Retina (tissue), 1 donor: ENCODE data around the gene VAMP8.
"Not testable (repeated sequence)": the region's sequence is repeated elsewhere in the genome, so short reads cannot be mapped to it uniquely, and the experiment has no call there.

Experiments
- DNase-seq: peaks from one replicate; pipeline ENCODE4 v3.0.0-alpha.2; 2016

Gene VAMP8

DNA sequence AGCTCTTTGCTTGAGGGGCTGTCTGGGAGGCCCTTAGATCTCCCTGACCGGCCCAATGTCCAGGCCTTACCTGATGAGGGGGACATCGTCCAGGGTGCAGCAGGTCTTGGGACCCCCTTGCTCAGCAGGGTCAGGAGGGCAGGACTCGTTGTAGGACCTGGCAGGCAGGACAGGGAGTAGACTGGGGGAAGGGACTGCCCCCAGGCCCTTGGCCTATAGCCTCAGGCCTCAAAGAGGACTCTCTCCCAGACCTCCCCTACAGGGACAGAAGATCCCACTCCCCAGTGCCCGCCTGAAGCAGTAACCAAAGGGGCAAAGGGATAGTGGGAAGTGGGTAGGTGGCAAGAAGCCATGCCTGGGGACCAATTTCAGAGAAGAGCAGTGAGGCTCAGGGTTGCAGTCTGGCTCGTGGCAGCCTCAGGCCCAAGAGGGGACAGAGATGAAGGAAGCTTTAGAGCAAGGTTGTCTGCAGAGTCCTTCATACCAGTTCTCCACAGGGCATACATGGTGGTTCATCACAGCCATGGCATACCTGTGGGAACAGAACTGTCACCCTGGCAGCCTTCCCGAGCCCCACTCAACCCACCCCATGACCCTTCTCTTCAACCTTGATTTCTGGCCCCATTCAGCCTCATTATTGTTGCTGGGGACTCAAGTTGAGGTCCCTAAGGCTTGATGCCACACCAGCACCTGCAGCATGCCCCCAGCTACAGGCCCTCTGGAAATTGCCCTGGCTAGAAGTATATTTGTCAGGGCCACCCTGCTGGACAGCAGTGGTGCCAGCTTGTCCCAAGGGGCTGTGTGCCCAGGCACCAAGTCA is 23.8 kb downstream of the VAMP8 start:
- no peak for DNase-seq

DNA sequence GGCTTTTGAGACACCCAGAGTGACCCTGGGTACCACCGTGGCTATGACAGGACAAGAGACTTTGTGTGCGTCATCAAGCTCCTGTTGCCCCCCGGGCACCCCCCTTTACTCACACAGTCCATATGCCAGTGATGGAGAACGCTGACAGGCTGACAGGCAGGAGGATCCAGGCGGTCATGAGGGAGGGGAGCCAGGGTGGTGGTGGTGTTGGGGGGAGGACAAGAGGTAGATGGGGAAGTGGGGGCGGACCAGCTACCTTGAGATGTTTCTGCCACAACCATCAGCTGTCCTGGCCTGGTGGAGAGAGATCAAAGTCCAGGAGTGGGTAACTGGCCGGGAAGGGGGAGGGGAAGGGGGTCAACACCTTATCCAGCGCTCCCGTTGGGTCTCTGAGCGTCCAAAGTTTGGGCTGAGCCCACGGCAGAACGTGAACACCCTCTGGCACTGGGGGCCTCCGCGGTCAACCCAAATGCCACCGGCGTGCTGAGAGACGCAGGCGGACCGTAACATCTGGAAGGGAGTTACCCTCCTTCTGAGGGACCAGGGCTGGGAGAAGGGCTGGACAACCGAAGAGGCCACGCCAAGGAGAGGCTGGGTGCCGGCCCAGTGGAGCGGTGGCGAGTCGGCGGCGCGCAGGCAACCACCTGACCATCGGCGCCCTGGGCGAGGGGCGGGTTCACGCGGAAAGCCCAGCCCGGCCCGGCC is 24.5 kb downstream of the VAMP8 start:
- DNase-seq: no peak

DNA sequence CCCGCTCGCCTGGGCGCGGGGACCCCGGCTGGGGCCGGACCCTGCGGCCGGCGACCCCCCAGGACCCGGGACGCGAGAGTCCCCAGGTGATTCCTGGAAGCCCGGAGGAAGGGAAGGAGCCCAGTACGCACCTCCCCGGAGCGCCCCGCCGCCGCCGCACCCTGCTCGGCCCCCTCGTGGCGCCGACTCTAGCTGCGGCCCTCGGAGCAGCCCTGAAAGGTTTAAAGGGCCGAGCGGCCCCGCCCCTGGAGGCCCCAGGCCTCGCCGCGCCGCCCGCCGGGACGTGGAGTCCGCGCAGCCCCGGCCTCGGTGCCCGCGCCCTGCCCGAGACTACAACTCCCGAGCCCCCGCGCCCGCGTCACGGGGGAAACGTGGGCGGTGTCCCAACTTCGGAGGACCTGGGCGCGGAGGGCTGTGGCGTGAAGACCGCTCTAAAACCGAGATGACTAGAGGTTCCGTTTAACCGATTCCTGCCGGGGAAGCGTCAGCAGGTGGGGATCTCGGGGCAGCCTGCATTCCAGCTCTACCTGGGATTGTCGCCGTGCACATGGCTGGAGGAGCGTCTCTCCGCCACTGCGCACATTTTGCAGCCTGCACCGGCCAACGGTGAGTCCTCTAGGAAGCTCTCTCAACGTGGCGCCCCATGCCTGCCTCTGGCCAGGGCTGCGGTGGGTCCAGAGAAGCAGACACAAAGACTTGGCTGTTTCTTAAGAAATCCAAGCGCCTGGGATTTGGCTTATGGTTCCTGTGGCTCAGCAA is 25.3 kb downstream of the VAMP8 start, which contains the start of gene TMEM150A:
TSS of gene TMEM150A (minus strand) at position 223 of the 759 bp plus-strand sequence. CDS start 750 bp downstream, outside the sequence.
- peak; percentile 92 for DNase-seq

DNA sequence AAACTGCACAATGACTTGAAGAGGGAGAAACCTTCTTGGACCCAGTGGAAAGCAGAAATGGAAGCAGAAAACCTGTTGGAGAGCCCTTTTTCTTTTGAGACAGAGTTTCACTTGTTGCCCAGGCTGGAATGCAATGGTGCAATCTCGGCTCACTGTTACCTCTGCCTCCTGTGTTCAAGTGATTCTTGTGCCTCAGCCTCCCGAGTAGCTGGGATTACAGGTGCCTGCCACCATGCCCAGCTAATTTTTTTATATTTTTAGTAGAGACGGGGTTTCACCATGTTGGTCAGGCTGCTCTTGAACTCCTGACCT is 26.7 kb downstream of the VAMP8 start:
- not testable (repeated sequence) for DNase-seq

DNA sequence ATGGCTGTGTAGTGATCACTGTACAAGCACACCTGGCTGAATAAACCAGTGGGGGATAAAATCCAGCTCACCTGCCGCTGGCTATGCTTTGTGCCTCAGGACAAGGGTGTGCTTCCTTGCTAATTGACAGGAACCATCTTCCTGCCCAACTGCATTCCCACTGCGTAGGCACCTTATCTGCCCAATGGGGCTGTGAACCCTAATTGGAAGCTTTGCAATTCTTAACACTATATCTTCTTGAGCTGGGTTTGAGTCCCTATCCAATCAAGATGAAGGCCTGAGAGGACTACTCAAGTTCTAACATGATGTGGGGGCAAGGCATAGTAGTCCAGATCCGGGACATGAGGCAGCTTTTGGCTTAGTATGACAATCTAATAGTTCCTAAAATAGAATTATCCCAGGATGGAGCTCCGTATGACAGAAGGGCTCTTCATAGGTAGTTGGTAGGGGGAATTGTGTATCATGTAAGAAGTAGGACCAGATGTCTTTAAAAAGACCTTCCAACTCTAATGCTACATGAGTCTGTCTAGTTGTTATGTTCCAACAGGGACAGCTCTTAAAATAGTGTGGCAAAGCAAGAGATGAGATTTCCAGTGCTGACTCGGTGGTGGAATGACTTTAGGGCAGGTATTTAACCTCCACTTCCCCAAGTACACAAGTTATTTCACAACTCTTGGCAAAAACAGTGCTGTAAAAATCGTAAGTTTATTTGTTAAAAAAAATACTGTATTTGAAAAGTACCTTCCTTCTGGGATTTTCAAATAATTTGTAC is 27.4 kb downstream of the VAMP8 start:
- DNase-seq: no peak

DNA sequence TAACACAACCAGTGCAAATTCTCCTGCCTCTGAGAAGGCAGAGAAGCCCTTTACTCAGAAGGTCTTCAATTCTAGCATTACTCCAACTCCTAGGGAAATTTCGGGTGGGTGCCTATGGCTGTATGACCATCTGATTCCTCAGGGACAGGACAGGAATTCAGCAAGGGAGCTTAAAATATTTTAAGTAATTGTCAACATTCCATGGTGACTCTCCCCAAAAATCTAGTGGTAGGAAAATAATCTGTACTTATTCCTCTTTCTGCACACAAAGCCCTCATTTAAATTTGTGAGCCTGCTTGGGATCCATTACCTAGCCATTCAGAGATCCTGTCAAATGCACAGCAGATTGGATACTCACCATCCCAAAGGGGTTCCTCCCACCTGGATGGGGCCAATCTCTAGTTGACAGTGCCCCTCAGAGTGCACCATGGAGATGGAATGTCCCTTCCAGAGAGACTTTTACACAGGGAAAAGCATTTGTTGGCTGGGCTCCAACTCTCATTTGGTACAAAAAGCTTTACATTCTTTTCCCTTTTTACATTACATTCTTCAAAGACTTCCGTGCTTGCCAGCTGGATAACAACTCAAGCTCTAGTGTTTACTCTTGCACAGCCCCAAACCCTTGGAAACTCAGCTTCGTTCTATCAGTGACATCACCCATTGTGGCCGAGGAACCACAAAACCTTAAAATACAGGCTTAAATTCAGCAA is 28.2 kb downstream of the VAMP8 start:
- no peak for DNase-seq

DNA sequence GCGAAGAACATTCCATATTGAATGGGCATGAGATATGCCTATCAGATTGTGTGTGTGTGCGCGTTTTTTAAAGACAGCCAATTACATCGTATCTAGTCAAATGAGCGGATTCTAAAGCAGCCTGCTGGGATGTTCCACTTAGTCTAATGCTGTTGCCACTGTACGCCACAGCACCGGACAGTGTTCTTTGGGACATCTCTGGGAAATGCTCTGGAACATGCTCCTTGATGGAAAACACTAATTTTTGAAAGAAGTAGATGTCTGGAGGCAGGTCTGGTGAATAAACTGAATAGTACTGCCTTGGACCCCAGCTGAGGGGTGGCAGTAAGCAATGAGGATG is 28.7 kb downstream of the VAMP8 start:
- no peak for DNase-seq

DNA sequence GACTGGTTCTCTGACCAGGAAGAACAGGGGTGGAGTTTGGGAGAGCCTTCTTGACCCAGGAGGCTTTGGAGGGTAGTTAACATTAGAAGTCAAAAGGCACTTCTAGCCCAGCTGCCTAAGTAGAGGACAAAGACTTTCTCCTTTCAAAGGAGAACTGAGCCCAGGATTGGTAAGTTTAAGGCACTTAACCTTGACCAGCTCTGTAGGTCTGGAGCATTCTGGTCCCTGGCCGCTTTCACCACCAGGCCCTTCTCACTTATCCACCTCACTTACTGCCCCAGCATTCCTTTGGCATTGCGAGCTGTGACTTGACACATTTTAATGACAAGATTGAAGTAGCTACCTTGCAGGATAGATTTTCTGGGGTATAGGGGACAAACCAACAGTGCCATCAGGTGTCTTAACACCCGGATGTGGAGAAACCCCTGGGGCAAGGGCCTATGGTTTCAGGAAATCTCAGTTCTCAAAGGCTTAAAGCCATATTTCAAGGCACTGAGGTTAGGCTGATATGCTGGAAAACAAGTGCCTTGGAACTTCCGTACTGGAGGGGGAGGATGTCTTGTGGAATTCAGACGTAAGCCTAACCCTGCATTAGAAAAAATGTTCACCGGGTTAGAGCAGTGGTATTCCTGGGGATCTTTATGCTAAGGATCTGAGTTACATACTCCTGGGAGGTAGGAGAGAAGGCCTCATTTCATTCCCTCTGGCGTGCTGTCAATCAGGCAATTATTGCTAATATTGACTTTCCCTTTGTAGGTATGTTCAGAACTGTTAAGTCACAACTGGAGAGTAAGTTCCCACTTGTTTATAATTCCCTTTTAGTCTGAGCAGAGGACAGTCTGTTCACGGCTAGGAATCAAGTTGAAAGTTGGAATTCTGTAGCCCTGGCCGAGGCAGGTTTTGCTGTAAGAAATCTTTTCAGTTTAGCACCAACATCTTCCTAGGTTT is 30.2 kb downstream of the VAMP8 start:
- no peak for DNase-seq

DNA sequence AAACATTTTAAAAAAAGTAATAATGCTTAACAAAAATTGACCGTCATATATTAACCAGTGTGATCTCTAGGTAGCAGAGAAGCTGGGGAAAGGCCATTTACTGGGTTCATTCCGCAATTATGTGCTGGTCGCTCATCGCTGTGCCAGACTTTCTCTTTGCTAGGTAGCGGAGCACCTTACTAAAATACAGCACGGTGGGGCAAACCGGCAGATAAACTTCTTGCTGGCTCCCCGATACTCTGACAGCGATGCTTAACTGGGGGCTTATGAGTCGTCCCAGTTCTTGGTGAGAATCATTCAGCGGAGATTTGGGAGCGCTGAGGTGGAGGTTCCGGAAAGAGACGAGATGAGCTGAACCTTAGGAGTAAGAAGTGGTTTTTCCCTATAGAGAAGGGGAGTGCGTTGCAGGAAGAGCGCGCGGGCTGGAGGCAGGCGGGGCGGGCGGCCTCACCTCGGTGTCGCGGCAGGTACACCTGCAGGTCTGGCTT is 33.9 kb downstream of the VAMP8 start:
- no peak for DNase-seq

DNA sequence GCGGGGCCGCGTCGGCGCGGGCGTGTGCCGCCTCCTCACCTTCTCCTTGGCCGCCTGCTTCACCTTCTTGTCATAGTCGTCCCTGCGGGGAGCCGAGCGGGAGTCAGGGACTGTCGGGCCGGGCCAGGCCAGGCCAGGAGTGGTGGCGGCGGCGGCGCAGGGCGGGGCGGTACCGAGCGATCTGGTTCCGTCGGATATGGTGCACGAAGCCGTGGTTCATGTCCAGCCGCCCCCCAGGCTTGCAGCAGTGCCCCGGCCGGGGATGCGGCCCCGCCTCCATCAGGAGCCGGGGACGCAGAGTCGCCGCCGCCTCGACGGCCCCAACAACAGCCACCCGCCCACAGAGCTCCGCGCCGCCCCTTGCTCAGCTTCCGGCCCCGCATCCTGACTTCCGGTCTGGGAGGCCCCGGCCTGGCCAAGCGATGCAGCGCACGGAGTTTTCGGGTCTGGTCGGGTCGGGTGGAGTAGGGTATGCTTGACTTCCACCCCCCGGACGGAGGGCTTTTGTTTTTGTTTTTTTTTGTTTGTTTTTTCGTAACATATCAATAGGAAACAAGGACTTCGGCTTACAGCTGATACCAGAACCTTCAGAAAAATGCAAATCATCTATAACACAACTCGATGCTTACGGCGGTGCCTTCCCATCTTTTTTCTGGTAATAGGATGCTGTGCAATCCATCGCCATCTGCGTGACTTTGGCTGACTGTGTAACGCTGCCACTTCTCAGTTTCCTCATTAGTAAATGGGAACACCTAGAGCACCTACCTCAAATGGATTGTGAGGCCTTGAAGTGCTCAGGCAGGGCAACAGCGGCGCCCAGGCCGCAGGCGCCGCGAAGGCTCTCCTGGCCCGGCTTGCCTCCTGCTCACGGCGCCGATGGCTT is 34.6 kb downstream of the VAMP8 start, which contains the start of gene C2orf68:
TSS of gene C2orf68 (minus strand) at position 362 of the 883 bp plus-strand sequence. CDS start at position 280, 82 bp downstream.
- DNase-seq: peak; percentile 96

DNA sequence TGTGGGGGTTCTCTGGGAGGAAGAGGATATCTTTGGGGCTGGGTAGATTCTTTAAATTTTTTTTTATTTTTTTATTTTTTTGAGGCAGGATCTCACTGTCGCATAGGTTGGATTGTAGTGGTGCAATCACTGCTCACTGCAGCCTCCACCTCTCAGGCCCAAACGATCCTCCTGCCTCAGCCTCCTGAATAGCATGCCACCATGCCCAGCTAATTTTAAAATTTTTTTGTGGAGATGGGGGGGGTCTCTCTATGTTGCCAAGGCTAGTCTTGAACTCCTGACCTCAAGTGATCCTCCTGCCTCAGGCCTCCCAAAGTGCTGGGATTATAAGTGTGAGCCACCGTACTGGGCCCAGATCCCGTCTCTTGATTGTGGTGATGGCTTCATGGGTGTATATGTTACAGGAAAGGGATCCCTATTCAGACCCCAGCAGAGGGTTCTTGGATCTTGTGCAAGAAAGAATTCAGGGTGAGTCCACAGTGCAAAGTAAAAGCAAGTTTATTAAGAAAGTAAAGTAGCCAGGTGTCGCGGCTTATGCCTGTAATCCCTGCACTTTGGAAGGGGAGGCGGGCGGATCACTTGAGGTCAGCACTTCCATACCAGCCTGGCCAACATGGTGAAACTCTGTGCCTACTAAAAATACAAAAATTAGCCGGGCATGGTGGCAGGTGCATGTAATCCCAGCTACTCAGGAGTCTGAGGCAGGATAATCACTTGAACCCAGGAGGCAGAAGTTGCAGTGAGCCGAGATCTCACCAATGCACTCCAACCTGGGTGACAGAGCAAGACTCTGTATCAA is 36.5 kb downstream of the VAMP8 start:
- no peak for DNase-seq

DNA sequence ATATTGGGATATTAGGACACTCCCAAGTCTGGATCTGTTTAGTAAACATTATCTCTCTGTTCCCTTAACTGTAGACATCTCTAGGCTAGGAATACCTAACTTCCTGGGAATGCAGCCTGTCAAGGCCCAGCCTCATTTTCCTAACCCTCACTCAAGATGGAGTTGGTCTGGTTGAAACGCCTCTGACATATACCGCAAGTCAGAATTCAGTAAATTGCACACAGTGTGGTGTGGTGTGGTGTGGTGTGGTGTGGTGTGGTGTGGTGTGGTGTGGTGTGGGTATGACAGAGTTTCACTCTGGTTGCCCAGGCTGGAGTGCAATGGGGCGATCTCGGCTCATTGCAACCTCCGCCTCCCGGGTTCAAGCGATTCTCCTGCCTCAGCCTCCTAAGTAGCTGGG is 37.4 kb downstream of the VAMP8 start:
- not testable (repeated sequence) for DNase-seq

DNA sequence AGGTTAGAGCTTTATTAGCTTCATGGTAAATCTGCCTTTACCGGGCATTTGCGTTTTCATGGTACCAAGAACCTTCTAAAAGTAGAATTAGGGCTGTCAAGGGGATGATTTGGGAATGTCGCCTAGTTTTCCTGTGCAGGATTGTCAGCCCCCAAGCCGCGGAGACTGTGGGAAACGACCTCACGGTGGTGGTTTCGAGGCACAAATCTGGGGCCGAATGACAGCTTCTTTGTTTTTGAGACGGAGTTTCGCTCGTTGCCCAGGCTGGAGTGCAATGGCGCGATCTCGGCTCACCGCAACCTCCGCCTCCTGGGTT is 38.0 kb downstream of the VAMP8 start:
- DNase-seq: no peak

DNA sequence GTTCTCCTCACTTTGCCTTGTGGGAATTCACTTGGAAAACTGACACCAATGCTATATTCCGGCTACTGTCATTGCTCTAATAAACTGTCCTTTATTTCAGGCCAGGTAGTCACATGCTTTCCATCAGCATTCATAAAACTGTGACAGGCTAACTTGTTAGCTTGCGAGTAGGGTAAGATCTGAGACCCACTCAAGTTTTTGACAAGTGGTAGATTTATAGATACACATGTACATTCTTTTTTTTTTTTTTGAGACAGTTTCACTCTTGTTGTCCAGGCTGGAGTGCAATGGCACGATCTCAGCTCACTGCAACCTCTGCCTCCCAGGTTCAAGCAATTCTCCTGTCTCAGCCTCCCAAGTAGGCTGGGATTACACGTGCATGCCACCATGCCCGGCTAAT is 40.3 kb downstream of the VAMP8 start:
- not testable (repeated sequence) for DNase-seq

DNA sequence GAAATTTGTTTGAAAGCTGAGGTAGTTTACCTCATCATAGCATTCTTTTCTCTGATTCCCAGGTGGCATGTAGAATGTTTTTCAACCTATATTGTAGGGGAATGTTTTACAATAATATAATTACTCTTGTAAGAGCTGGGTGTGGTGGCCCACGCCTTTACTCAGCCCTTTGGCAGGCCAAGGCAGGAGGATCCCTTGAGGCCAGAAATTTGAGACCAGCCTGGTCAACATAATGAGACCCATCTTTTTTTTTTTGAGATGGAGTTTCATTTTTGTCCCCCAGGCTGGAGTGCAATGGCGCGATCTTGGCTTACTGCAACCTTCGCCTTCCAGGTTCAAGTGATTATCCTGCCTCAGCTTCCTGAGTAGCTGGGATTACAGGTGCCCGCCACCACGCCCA is 42.2 kb downstream of the VAMP8 start:
- DNase-seq: no peak

DNA sequence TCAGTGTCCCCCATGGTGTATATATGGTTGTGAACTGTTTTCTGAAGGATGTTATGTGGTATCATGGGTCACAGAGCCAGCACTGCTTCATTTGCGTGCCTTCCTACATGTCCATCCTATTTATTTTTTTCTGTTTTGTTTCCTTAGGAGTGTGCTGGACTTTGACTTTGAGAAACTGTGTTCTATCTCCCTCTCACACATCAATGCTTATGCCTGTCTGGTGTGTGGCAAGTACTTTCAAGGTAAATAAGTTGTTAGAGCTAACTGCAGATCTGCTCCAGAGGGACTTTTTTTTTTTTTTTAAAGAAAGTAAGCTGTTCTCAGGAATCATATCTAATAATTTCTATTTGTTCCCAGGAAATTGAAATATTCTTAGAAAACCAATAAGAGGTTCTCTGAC is 44.0 kb downstream of the VAMP8 start:
- DNase-seq: no peak

DNA sequence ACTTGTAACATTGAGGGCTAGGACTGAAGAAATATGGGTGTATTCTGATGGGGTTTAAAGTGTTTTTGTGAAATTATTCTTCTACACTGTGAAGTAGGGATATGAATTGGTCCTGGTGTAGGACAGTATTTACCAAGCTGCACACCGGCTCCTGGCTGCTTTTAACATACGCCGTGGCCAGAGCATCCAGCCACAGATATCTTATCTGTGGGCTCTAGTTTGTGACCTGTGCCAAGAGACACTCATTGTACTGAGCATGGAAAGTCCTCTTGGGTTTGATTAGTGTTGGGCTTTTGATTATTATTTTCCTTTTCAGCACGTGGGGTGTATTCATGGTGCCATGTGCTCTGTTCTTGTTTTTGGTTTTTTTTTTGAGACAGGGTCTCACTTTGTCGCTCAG is 46.6 kb downstream of the VAMP8 start:
- DNase-seq: no peak

DNA sequence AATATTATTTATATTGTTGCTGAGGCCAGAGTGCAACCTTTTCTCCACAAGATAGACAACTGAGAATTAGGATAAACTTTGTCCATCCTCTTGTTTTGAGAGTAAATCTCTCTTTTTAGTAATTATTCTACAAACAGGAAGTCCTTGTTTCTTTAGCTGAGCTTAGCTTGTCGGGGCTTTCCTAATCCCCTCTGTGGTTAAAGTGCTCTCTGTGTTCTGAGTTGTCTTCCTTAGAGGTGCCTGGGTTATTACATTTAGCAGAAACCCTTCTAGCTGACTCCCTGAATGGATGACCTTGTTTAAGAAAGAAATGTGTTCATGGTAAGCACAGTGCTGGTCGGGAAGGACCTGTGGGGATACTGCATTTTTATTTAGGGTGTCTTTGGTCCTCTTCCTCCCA is 51.3 kb downstream of the VAMP8 start:
- no peak for DNase-seq

DNA sequence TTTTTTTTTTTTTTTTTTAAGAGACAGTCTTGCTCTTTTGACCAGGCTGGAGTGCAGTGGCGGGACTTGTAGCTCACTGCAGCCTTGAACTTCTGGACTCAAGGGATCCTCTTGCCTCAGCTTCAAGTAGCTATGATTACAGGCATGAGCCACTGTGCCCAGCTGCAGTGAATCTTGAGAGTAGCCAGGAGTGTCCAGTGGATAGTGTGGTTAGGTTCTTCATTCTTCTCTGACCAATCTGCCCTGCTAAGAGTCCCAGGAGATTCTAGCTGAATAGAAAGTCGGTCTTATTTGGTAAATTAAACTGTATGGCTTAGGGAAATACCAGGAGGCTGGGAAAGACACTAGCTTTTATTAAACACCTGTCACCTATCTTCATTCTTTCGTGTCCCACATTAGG is 53.9 kb downstream of the VAMP8 start:
- no peak for DNase-seq
